Measurements from ENCODE around the gene PRPF19.

Gene PRPF19

GRCh38 chr11:60868682-60869450, 37.5 kb downstream of the PRPF19 start:
- Histone ChIP-seq H3K27ac (ENCODE audit: low read depth, low read length) (no peak overlapping the region), H3K9me3 (ENCODE audit: insufficient read depth, low read length) (no peaks in the 10 kb centered on the region), H3K27me3 (ENCODE audit: low read length) (no peaks in the 10 kb centered on the region), H3K4me2 (ENCODE audit: low read depth, low read length, poor library complexity, severe bottlenecking) (no peak overlapping the region), H3K9ac (ENCODE audit: low read length) (no peak overlapping the region), H3K4me3 (ENCODE audit: insufficient read depth, low read length, poor library complexity, severe bottlenecking) (no peak overlapping the region), H4K20me1 (ENCODE audit: low read depth, low read length) (no peaks in the 10 kb centered on the region), H3K9me2 (replicated peaks; ENCODE audit: insufficient read depth, low read length) (no peaks in the 10 kb centered on the region), H3F3A (ENCODE audit: insufficient read depth) (no peaks in the 10 kb centered on the region), H2AFZ (ENCODE audit: low read depth, low read length, severe bottlenecking) (no peak overlapping the region), H3K79me2 (ENCODE audit: insufficient read depth, low read length) (no peaks in the 10 kb centered on the region), H3K36me3 (ENCODE audit: low read length) (no peaks in the 10 kb centered on the region)
- TF ChIP-seq, protein P1, sequence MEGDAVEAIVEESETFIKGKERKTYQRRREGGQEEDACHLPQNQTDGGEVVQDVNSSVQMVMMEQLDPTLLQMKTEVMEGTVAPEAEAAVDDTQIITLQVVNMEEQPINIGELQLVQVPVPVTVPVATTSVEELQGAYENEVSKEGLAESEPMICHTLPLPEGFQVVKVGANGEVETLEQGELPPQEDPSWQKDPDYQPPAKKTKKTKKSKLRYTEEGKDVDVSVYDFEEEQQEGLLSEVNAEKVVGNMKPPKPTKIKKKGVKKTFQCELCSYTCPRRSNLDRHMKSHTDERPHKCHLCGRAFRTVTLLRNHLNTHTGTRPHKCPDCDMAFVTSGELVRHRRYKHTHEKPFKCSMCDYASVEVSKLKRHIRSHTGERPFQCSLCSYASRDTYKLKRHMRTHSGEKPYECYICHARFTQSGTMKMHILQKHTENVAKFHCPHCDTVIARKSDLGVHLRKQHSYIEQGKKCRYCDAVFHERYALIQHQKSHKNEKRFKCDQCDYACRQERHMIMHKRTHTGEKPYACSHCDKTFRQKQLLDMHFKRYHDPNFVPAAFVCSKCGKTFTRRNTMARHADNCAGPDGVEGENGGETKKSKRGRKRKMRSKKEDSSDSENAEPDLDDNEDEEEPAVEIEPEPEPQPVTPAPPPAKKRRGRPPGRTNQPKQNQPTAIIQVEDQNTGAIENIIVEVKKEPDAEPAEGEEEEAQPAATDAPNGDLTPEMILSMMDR (IDR thresholded peaks at IDR 0.05; ENCODE audit: insufficient read depth, low read length, poor library complexity, severe bottlenecking) = no peak
- no peak for TF ChIP-seq EZH2phosphoT487 (conservative IDR thresholded peaks at IDR 0.05; ENCODE audit: low read length)

GRCh38 chr11:60867871-60868681, 38.3 kb downstream of the PRPF19 start:
- Histone ChIP-seq H4K20me1 (ENCODE audit: low read depth, low read length) (no peaks in the 10 kb centered on the region), H3F3A (ENCODE audit: insufficient read depth) (no peaks in the 10 kb centered on the region), H3K27me3 (ENCODE audit: low read length) (no peaks in the 10 kb centered on the region), H3K4me2 (ENCODE audit: low read depth, low read length, poor library complexity, severe bottlenecking) (no peak overlapping the region), H3K4me3 (ENCODE audit: insufficient read depth, low read length, poor library complexity, severe bottlenecking) (no peak overlapping the region), H3K9me3 (ENCODE audit: insufficient read depth, low read length) (no peaks in the 10 kb centered on the region), H3K9me2 (replicated peaks; ENCODE audit: insufficient read depth, low read length) (no peaks in the 10 kb centered on the region), H3K36me3 (ENCODE audit: low read length) (no peaks in the 10 kb centered on the region), H2AFZ (ENCODE audit: low read depth, low read length, severe bottlenecking) (no peak overlapping the region), H3K79me2 (ENCODE audit: insufficient read depth, low read length) (no peaks in the 10 kb centered on the region), H3K27ac (ENCODE audit: low read depth, low read length) (no peak overlapping the region), H3K9ac (ENCODE audit: low read length) (no peak overlapping the region)
- TF ChIP-seq, protein P1 (IDR thresholded peaks at IDR 0.05; ENCODE audit: insufficient read depth, low read length, poor library complexity, severe bottlenecking) = no peak
- no peak for TF ChIP-seq EZH2phosphoT487 (conservative IDR thresholded peaks at IDR 0.05; ENCODE audit: low read length)

GRCh38 chr11:60866911-60867870, 39.2 kb downstream of the PRPF19 start, which contains the start of gene ZP1:
ZP1 (plus strand) TSS chr11:60867542; CDS start chr11:60867562, 20 bp downstream.
- Histone ChIP-seq H3K36me3 (ENCODE audit: low read length) (no peaks in the 10 kb centered on the region), H3K9me2 (replicated peaks; ENCODE audit: insufficient read depth, low read length) (no peaks in the 10 kb centered on the region), H4K20me1 (ENCODE audit: low read depth, low read length) (no peaks in the 10 kb centered on the region), H3K9me3 (ENCODE audit: insufficient read depth, low read length) (no peaks in the 10 kb centered on the region), H3K4me3 (ENCODE audit: insufficient read depth, low read length, poor library complexity, severe bottlenecking) (no peak within 1 kb of the TSS), H3F3A (ENCODE audit: insufficient read depth) (no peaks in the 10 kb centered on the region), H2AFZ (ENCODE audit: low read depth, low read length, severe bottlenecking) (no peak within 1 kb of the TSS), H3K79me2 (ENCODE audit: insufficient read depth, low read length) (no peaks in the 10 kb centered on the region), H3K4me2 (ENCODE audit: low read depth, low read length, poor library complexity, severe bottlenecking) (no peak within 1 kb of the TSS), H3K27me3 (ENCODE audit: low read length) (no peaks in the 10 kb centered on the region), H3K27ac (ENCODE audit: low read depth, low read length) (no peak within 1 kb of the TSS), H3K9ac (ENCODE audit: low read length) (no peak within 1 kb of the TSS)
- TF ChIP-seq, protein P1 (IDR thresholded peaks at IDR 0.05; ENCODE audit: insufficient read depth, low read length, poor library complexity, severe bottlenecking) = no peak
- no peak for TF ChIP-seq EZH2phosphoT487 (conservative IDR thresholded peaks at IDR 0.05; ENCODE audit: low read length)

All from SU-DHL-6 (cell line).